ENCODE measurements around the gene EMC6.

- TF ChIP-seq GATA3 (IDR thresholded peaks at IDR 0.05; ENCODE audit: low read depth, low read length) (no peak), GATA2 (IDR thresholded peaks at IDR 0.05; ENCODE audit: low read depth, low read length) (no peak)
Observed at GRCh38 chr17:3719265-3719664, 50.7 kb downstream of the EMC6 start.
